HEK293T (cell line): ENCODE results near the gene MSMB.

Source experiments
- ARNT ChIP-seq: fragments of 450-650 bp; IDR thresholded peaks from 2 replicates; pipeline ENCODE4 v1.6.1; 2017; ENCODE audit warnings: mild to moderate bottlenecking
- LEF1 ChIP-seq: fragments of 450-650 bp; IDR thresholded peaks from 2 replicates; pipeline ENCODE4 v1.6.1; 2017; ENCODE audit warnings: mild to moderate bottlenecking, borderline replicate concordance
- SUZ12 ChIP-seq: fragments of 450-650 bp; IDR thresholded peaks from 2 replicates; pipeline ENCODE4 v1.6.1; 2016; ENCODE audit warnings: mild to moderate bottlenecking
- TARDBP ChIP-seq: fragments of 450-650 bp; IDR thresholded peaks from 2 replicates; pipeline ENCODE4 v1.6.1; 2016

- TF ChIP-seq ARNT (no peak), SUZ12 (no peak), LEF1 (no peak), TARDBP (no peak)
These were observed at the start of gene MSMB for GRCh38 chr10:46046261-46046660.
